PC-9 (cell line): ENCODE measurements around the gene EGFR. TPM values are rescaled to one million over a fixed set of nuclear protein-coding genes. Genes with fewer than 3 reads are reported as not detected.

ENCODE experiments used
- BruUV-seq: library from RNA; stranded (reverse); fragments of 400-500 nt; replicated peaks from 2 replicates; lab custom pipeline; 2021; lab: Mats Ljungman, UMichigan
- CTCF ChIA-PET: fragments of 300-600 bp; sonication (Branson Sonifier 250); formaldehyde crosslinking; loops from one replicate; lab custom pipeline; 2022; ENCODE audit warnings: antibody characterized with exemption; lab: Charles Lee
- POLR2A ChIA-PET: fragments of 300-600 bp; sonication (Branson Sonifier 250); formaldehyde crosslinking; loops from one replicate; lab custom pipeline; 2022; ENCODE audit warnings: antibody characterized with exemption; ENCODE audit not compliant: unreplicated experiment; lab: Charles Lee
- DNase-seq, 2 experiments: peaks; one replicate each; pipeline versions ENCODE4 v3.0.0 to v3.0.0-alpha.2; 2015 to 2022; ENCODE audit warnings: mixed read lengths in 1 of 2
- H2AFZ ChIP-seq: fragments of 200-600 bp; sonication (generic); 2 replicates; pipeline ENCODE4 v1.8.1; 2017; ENCODE audit warnings: antibody characterized with exemption
- H3F3A ChIP-seq: fragments of 200-600 bp; sonication (generic); 2 replicates; pipeline ENCODE4 v1.8.1; 2017; ENCODE audit warnings: antibody characterized with exemption, mild to moderate bottlenecking, low read depth; ENCODE audit not compliant: insufficient read depth
- H3K27ac ChIP-seq: fragments of 200-600 bp; sonication (generic); 2 replicates; pipeline ENCODE4 v1.6.1; 2016; ENCODE audit warnings: mixed run types
- H3K27me3 ChIP-seq: fragments of 200-600 bp; sonication (generic); 2 replicates; pipeline ENCODE4 v1.6.1; 2016; ENCODE audit warnings: low read depth, mixed run types; ENCODE audit not compliant: insufficient read depth
- H3K36me3 ChIP-seq: fragments of 200-600 bp; sonication (generic); 2 replicates; pipeline ENCODE4 v1.6.1; 2016; ENCODE audit warnings: low read depth, mixed run types
- H3K4me1 ChIP-seq: fragments of 200-600 bp; sonication (generic); replicated peaks from 2 replicates; pipeline ENCODE4 v1.6.1; 2016; ENCODE audit warnings: mixed run types; ENCODE audit not compliant: insufficient read depth
- H3K4me2 ChIP-seq: fragments of 200-600 bp; sonication (generic); 2 replicates; pipeline ENCODE4 v1.6.1; 2017; ENCODE audit warnings: mixed run types
- H3K4me3 ChIP-seq: fragments of 200-600 bp; sonication (generic); 2 replicates; pipeline ENCODE4 v1.6.1; 2016; ENCODE audit warnings: mixed run types
- H3K79me2 ChIP-seq: fragments of 200-600 bp; sonication (generic); 2 replicates; pipeline ENCODE4 v1.6.1; 2017; ENCODE audit warnings: low read depth, mixed run types
- H3K9me2 ChIP-seq: fragments of 200-600 bp; sonication (generic); 2 replicates; pipeline ENCODE4 v1.8.1; 2017; ENCODE audit warnings: mild to moderate bottlenecking; ENCODE audit not compliant: insufficient read depth
- H3K9me3 ChIP-seq: fragments of 200-600 bp; sonication (generic); 2 replicates; pipeline ENCODE4 v1.8.1; 2016; ENCODE audit warnings: low read depth; ENCODE audit not compliant: insufficient read depth
- H4K20me1 ChIP-seq: fragments of 200-600 bp; sonication (generic); 2 replicates; pipeline ENCODE4 v1.8.1; 2017; ENCODE audit not compliant: insufficient read depth
- CTCF ChIP-seq: fragments of 200-600 bp; sonication (generic); conservative IDR thresholded peaks from 2 replicates; pipeline ENCODE4 v1.6.1; 2017; ENCODE audit warnings: mixed run types, antibody characterized with exemption, mild to moderate bottlenecking, moderate library complexity
- EZH2 ChIP-seq: fragments of 200-600 bp; sonication (generic); IDR thresholded peaks from 2 replicates; pipeline ENCODE4 v1.8.0; 2017; ENCODE audit warnings: antibody characterized with exemption, low read depth
- intact Hi-C: fragments of 100-400 bp; cut with micrococcal nuclease; formaldehyde crosslinking; loops from one replicate; pipeline ENCODE4 v1.10.0; 2022; ENCODE audit not compliant: unreplicated experiment
- total RNA-seq: library from RNA; stranded (reverse); gene quantifications from 2 replicates; pipeline ENCODE4 v1.2.3, GENCODE V29; 2021

Gene EGFR
- total RNA-seq, 1 experiment from 2014 or later = 342 TPM

GRCh38 chr7:55210716-55211115 lies 191.9 kb downstream of the EGFR start:
- peaks cover 36% of the 10 kb centered on the region for H3K36me3 ChIP-seq
- H3K27me3 ChIP-seq = no peaks in the 10 kb centered on the region
- BruUV-seq = no TSS peak
- ChIA-PET CTCF (interaction anchor here (1.2 kb wide), 1 partner anchor 44 kb away, joined by 5 read pairs; no protein-coding TSS in a partner anchor), POLR2A (no interaction called here)
- no peaks in the 10 kb centered on the region for H3K9me2 ChIP-seq
- peaks cover 12% of the 10 kb centered on the region; the same call in 1 of the 2 replicates for H3K79me2 ChIP-seq
- DNase-seq = no peak
- no peak overlapping the region for H3K27ac ChIP-seq
- H2AFZ ChIP-seq = no peak overlapping the region
- peaks cover 14% of the 10 kb centered on the region for H3K4me1 ChIP-seq
- H4K20me1 ChIP-seq = peaks cover 19% of the 10 kb centered on the region; the same call in 1 of the 2 replicates
- TF ChIP-seq EZH2 (no peak), CTCF (no peak)
- no peak overlapping the region for H3K4me2 ChIP-seq
- no peak overlapping the region for H3K4me3 ChIP-seq
- intact Hi-C loops = loop anchor here (2.0 kb wide), 1 partner anchor 34 kb away; no protein-coding TSS in a partner anchor
- no peaks in the 10 kb centered on the region for H3K9me3 ChIP-seq
- peaks cover 62% of the 10 kb centered on the region for H3F3A ChIP-seq

- Histone ChIP-seq H3K9me3 (no peaks in the 10 kb centered on the region), H3F3A (peaks cover 52% of the 10 kb centered on the region), H2AFZ (no peak overlapping the region), H3K4me1 (peaks cover 14% of the 10 kb centered on the region), H3K36me3 (peaks cover 26% of the 10 kb centered on the region), H3K4me2 (no peak overlapping the region), H3K27ac (no peak overlapping the region), H3K9me2 (no peaks in the 10 kb centered on the region), H3K4me3 (no peak overlapping the region), H4K20me1 (peaks cover 17% of the 10 kb centered on the region; the same call in 1 of the 2 replicates), H3K27me3 (no peaks in the 10 kb centered on the region), H3K79me2 (0 out of 2 replicates have a peak, but pooled peaks cover 5% of the 10 kb centered on the region)
- BruUV-seq = no TSS peak
- intact Hi-C loops = loop anchor here (2.0 kb wide), 1 partner anchor 33 kb away; no protein-coding TSS in a partner anchor
- no peak for TF ChIP-seq EZH2
- TF ChIP-seq CTCF = no peak
- CTCF ChIA-PET = no interaction called here
- DNase-seq = no peak
- POLR2A ChIA-PET = no interaction called here
These were observed 192.9 kb downstream of the EGFR start for GRCh38 chr7:55211726-55212125.

GRCh38 chr7:55212176-55212575 lies 193.4 kb downstream of the EGFR start:
- H3K4me2 ChIP-seq = no peak overlapping the region
- POLR2A ChIA-PET = interaction anchor here (0.5 kb wide), 1 partner anchor 43 kb away, joined by 3 read pairs; no protein-coding TSS in a partner anchor
- CTCF ChIA-PET = no interaction called here
- H3K9me3 ChIP-seq = no peaks in the 10 kb centered on the region
- H3K4me3 ChIP-seq = no peak overlapping the region
- H3F3A ChIP-seq = peaks cover 50% of the 10 kb centered on the region
- peaks cover 14% of the 10 kb centered on the region for H3K4me1 ChIP-seq
- TF ChIP-seq EZH2 (no peak), CTCF (no peak)
- DNase-seq = no peak
- no TSS peak for BruUV-seq
- peaks cover 13% of the 10 kb centered on the region; the same call in 1 of the 2 replicates for H4K20me1 ChIP-seq
- intact Hi-C loops = no loop called here
- H3K79me2 ChIP-seq = 0 out of 2 replicates have a peak, but pooled peaks cover 1% of the 10 kb centered on the region
- H3K27ac ChIP-seq = no peak overlapping the region
- no peaks in the 10 kb centered on the region for H3K9me2 ChIP-seq
- H3K27me3 ChIP-seq = no peaks in the 10 kb centered on the region
- H3K36me3 ChIP-seq = peaks cover 22% of the 10 kb centered on the region
- no peak overlapping the region for H2AFZ ChIP-seq
